ENCODE results near the gene NUP98.

DNA sequence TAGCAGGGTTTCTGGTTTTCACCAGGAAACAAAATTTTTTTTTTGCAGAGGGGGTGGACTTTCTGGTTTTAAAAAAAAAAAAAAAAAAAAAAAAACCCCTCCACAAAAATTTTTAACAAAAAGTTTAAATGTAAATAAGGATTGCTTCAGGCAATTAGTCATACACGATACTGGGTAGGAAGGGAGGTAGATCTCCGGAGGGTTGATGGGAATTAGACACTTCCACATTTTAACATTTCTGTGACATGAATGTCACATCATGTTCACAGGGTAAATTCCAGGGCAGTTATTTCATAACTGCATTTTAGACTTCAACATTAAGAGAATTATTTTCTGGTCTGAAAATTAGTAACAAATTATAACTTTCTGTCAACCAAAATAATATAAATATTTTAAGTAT is 15.9 kb downstream of the NUP98 start:
- TF ChIP-seq, protein P1, sequence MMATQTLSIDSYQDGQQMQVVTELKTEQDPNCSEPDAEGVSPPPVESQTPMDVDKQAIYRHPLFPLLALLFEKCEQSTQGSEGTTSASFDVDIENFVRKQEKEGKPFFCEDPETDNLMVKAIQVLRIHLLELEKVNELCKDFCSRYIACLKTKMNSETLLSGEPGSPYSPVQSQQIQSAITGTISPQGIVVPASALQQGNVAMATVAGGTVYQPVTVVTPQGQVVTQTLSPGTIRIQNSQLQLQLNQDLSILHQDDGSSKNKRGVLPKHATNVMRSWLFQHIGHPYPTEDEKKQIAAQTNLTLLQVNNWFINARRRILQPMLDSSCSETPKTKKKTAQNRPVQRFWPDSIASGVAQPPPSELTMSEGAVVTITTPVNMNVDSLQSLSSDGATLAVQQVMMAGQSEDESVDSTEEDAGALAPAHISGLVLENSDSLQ (IDR thresholded peaks at IDR 0.05) = no peak
- no peak for TF ChIP-seq FOXA1 (IDR thresholded peaks at IDR 0.05)

Data from HEK293T (cell line).